ENCODE results near the gene CAB39. TPM values are rescaled to one million over a fixed set of nuclear protein-coding genes. Genes with fewer than 3 reads are reported as not detected.

The CAB39 gene
- total RNA-seq, 1 donor from 2014 or later, result 59.0 TPM

- Mint-ChIP-seq H3K4me1 (no peaks in the 10 kb centered on the region), H3K27me3 (ENCODE audit: insufficient read depth, low read depth) (peaks cover 6% of the 10 kb centered on the region), H3K4me3 (no peak overlapping the region), H3K9me3 (peaks cover 7% of the 10 kb centered on the region), H3K27ac (no peak overlapping the region), H3K36me3 (peaks cover 26% of the 10 kb centered on the region)
- no peaks in the 10 kb centered on the region for H3K4me1 ChIP-seq
- no peaks in the 10 kb centered on the region for H3K9me3 ChIP-seq (ENCODE audit: low read depth)
- H3F3A ChIP-seq (ENCODE audit: low read depth), result no peaks in the 10 kb centered on the region
- DNase-seq (ENCODE audit: low spot score), result no peak
- H2AFZ ChIP-seq (replicated peaks), result no peak overlapping the region
- H3K9ac ChIP-seq, result no peak overlapping the region
- no peaks in the 10 kb centered on the region for H3K36me3 ChIP-seq
- H3K27ac ChIP-seq, result no peak overlapping the region
- no peak overlapping the region for H3K4me2 ChIP-seq
- H3K4me3 ChIP-seq, result no peak overlapping the region
- no peaks in the 10 kb centered on the region for H3K27me3 ChIP-seq
- H3K79me2 ChIP-seq (ENCODE audit: low read depth), result peaks cover 70% of the 10 kb centered on the region
- TF ChIP-seq CTCF (IDR thresholded peaks at IDR 0.05) (no peak), EZH2phosphoT487 (IDR thresholded peaks at IDR 0.05) (no peak), EZH2 (IDR thresholded peaks at IDR 0.05) (no peak)
- H4K20me1 ChIP-seq (ENCODE audit: low read depth), result no peaks in the 10 kb centered on the region
Measured at GRCh38 chr2:230751062-230751461, 38.4 kb downstream of the CAB39 start.

GRCh38 chr2:230754200-230754599, 41.6 kb downstream of the CAB39 start:
- no peak overlapping the region for H3K9ac ChIP-seq
- H3K4me2 ChIP-seq, result no peak overlapping the region
- Mint-ChIP-seq H3K4me3 (no peak overlapping the region), H3K4me1 (peaks cover 4% of the 10 kb centered on the region), H3K36me3 (peaks cover 16% of the 10 kb centered on the region), H3K27ac (no peak overlapping the region), H3K27me3 (ENCODE audit: insufficient read depth, low read depth) (peaks cover 6% of the 10 kb centered on the region), H3K9me3 (peaks cover 7% of the 10 kb centered on the region)
- no peak overlapping the region for H3K27ac ChIP-seq
- peaks cover 2% of the 10 kb centered on the region for H4K20me1 ChIP-seq (ENCODE audit: low read depth)
- TF ChIP-seq EZH2phosphoT487 (IDR thresholded peaks at IDR 0.05), result no peak
- TF ChIP-seq EZH2 (IDR thresholded peaks at IDR 0.05), result no peak
- no peak for TF ChIP-seq CTCF (IDR thresholded peaks at IDR 0.05)
- H3K4me3 ChIP-seq, result no peak overlapping the region
- H3K79me2 ChIP-seq (ENCODE audit: low read depth), result peaks cover 77% of the 10 kb centered on the region
- no peaks in the 10 kb centered on the region for H3K27me3 ChIP-seq
- no peaks in the 10 kb centered on the region for H3K36me3 ChIP-seq
- no peak overlapping the region for H2AFZ ChIP-seq (replicated peaks)
- no peaks in the 10 kb centered on the region for H3K9me3 ChIP-seq (ENCODE audit: low read depth)
- no peak for DNase-seq (ENCODE audit: low spot score)
- no peaks in the 10 kb centered on the region for H3F3A ChIP-seq (ENCODE audit: low read depth)
- H3K4me1 ChIP-seq, result peaks cover under 1% of the 10 kb centered on the region

GRCh38 chr2:230757476-230757875, 44.8 kb downstream of the CAB39 start:
- Histone ChIP-seq H3K4me1 (peaks cover 14% of the 10 kb centered on the region), H3F3A (ENCODE audit: low read depth) (no peaks in the 10 kb centered on the region), H3K36me3 (no peaks in the 10 kb centered on the region), H4K20me1 (ENCODE audit: low read depth) (peaks cover 14% of the 10 kb centered on the region), H3K27me3 (no peaks in the 10 kb centered on the region), H3K27ac (no peak overlapping the region), H3K9ac (no peak overlapping the region), H2AFZ (replicated peaks) (no peak overlapping the region), H3K4me3 (no peak overlapping the region), H3K79me2 (ENCODE audit: low read depth) (peaks cover 58% of the 10 kb centered on the region), H3K9me3 (ENCODE audit: low read depth) (no peaks in the 10 kb centered on the region), H3K4me2 (no peak overlapping the region)
- TF ChIP-seq EZH2phosphoT487 (IDR thresholded peaks at IDR 0.05) (no peak), EZH2 (IDR thresholded peaks at IDR 0.05) (no peak), CTCF (IDR thresholded peaks at IDR 0.05) (no peak)
- Mint-ChIP-seq H3K36me3 (peaks cover 15% of the 10 kb centered on the region), H3K27me3 (ENCODE audit: insufficient read depth, low read depth) (peaks cover 3% of the 10 kb centered on the region), H3K27ac (no peak overlapping the region), H3K4me1 (peaks cover 10% of the 10 kb centered on the region), H3K4me3 (no peak overlapping the region), H3K9me3 (no peaks in the 10 kb centered on the region)
- DNase-seq (ENCODE audit: low spot score), result no peak

All from neural progenitor cell (in vitro differentiated cells).